NK-92 treated with Interleukin-12 subunit alpha and Interleukin-12 subunit beta, amount 100 ng/mL, for 24 hours (cell line): ENCODE results near the gene TRMT61A.

Source experiments
- DNase-seq: peaks from one replicate; lab custom pipeline; 2025; lab: John Stamatoyannopoulos, UW

The TRMT61A gene

DNA sequence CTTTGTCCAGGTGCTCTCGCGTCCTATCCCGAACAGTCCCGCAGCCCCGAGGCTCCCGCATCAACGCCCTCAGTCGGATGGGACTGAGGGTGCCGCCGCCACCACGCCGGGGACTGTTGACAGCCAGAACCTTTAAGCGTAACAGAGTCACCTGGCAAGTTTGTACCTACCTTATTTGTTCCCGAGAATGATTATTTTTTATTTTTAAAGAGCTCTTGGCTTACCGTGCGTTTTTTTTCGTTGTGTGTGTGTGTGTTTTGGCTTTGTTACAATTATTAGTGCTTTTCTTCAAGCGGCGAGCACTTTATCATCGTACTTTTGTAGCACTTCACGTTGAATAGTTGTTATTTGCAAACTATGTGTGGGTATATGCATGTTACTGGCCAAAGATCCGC is 34.2 kb downstream of the TRMT61A start:
- no peak for DNase-seq

DNA sequence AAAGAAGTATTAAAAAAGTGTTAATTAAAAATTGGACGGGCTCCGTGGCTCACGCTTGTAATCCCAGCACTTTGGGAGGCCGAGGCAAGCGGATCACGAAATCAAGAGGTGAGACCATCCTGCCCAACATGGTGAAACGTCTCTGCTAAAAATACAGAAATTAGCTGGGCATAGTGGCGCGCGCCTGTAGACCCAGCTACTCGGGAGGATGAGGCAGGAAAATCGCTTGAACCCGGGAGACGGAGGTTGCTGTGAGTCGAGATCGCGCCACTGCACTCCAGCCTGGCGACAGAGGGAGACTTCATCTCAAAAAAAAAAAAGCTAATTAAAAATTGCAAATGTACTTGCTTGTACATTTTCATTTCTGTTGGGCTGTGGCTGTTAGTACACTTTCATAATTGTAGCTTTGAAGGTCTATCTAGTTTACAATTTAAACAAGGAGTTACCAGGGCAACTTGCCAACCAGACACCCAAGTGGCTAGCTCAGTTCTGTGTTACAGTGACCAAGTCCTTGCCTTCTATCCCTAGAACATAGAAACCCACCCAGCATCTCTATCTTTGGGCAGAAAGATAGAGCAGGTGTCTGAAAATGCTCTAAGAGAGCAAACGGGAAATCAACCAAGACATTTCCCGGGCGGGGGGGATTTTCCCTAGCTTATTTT is 35.0 kb downstream of the TRMT61A start:
- no peak for DNase-seq

- no peak for DNase-seq
These were observed 40.0 kb downstream of the TRMT61A start for GRCh38 chr14:103568952-103569351.

- no peak for DNase-seq
These were observed 40.4 kb downstream of the TRMT61A start for GRCh38 chr14:103569408-103569807.

- no peak for DNase-seq
These were observed 45.1 kb downstream of the TRMT61A start for GRCh38 chr14:103574104-103574503.

GRCh38 chr14:103574707-103575285 is 45.8 kb downstream of the TRMT61A start:
- no peak for DNase-seq

GRCh38 chr14:103576371-103577024 is 47.5 kb downstream of the TRMT61A start:
- no peak for DNase-seq

- DNase-seq: no peak
These were observed 49.5 kb downstream of the TRMT61A start for GRCh38 chr14:103578401-103579075.

GRCh38 chr14:103581206-103581605 is 52.2 kb downstream of the TRMT61A start:
- DNase-seq: no peak

DNA sequence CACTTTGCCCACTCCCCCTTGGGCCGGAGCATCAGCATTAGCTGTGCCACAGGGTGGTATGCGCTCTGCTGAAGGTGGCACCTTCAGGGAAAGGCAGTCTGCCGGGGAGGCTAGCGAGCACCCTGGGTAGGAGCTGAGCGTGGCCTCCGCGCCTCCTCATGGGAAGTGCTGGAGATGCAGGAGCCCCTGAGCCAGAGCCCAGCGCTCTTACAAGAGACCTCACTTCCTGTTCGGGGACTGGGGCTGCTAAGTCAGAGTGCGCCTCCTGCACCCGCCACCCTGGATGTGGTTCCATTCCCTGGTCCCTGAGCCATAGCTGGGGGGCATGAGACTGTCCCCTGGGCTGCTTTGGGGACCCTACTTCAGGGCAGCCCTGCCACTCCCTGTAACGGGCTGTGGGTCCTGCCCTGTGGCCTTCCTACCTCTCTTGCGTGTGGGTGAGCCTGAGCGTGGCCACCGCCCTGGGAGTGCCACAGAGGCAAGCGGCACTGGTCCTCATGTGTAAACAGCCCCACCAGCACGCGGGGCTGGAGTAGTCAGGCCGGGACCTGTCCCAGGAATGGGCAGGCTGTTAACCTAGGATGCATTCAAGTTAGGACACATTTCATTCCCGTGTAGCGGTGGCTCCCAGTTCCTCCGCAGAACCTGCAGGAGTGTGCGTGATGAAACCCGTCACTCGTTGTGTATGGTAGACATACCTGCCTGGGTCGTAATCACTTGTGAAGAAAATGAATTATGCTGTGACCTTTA is 53.1 kb downstream of the TRMT61A start:
- DNase-seq: no peak

GRCh38 chr14:103584326-103584915 is 55.4 kb downstream of the TRMT61A start:
- DNase-seq: no peak
